Endometrial microvascular endothelial cells (primary cell): ENCODE measurements around the gene TGFBRAP1. TPM values are rescaled to one million over a fixed set of nuclear protein-coding genes. Genes with fewer than 3 reads are reported as not detected.

Experiments used
- in situ Hi-C: cut with HindIII; loops from 2 replicates; pipeline ENCODE4 v1.10.0; 2017; ENCODE audit warnings: low sequenced_read_pairs, low pct_unique_long_range_greater_than_20kb; ENCODE audit errors: inconsistent ontology term
- total RNA-seq: library from RNA; depleted of rRNA; stranded (reverse); fragments of >200 nt; gene quantifications from one replicate; pipeline ENCODE4 v1.2.3, GENCODE V29; 2015; ENCODE audit errors: inconsistent ontology term

TGFBRAP1 gene
- total RNA-seq, 1 donor from 2014 or later, result 29.0 TPM

DNA sequence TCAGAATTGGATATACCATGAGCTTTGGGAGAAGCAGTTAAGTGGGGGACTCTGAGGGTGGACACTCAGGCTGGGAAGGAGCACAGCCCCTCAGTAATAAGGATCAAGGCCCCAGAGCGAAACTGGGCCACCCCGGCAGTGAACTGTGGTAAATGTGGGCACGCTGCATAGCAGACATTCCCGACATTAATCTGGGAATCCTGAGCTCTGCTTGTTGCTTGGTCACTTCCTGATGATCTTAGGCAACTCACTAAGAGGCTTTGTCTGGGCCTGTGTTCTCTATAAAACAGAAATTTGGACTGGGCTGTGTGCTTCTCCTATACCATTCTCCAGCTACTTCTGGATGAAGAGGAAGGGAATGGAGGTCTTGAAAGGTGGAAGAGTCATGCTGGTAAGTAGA lies 4.8 kb downstream of the TGFBRAP1 start:
- in situ Hi-C loops, result no loop called here

DNA sequence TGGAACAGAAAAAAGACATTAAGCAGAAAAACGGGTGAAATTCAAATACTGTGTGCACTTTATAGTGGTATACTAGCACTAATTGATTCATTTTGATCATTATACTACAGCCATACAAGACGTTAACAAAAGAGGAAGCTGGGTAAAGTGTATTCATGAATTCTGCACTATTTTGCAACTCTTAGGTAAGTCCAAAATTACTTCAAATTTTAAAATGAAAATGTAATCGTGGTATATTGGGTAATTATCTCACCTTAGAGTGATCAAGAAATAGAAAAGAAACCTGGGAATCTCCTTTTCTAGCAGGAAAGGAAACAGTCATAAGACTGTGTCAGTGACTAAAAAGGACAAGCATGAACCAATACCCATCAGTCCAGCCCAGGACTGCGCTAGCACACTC lies 5.4 kb downstream of the TGFBRAP1 start:
- in situ Hi-C loops, result no loop called here

DNA sequence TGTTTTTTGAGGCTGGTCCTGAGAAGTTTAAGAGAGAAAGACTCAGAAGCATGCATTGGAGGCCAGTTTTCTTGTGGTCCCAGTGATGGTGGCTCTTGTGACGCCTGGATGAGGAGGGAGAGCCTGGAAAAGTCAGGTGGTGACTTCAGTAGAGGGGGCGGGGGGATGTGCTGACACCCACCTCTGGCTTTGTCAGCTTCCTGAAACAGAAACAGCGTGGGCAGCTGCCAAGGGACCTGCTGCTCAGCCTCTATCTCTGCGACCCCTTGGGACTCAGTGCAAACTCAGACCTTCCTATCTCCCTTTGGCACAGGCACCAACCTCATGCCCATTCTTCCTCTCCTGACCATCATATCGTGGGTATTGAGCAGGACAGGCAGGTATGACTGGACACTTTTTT lies 6.4 kb downstream of the TGFBRAP1 start:
- in situ Hi-C loops, result no loop called here

DNA sequence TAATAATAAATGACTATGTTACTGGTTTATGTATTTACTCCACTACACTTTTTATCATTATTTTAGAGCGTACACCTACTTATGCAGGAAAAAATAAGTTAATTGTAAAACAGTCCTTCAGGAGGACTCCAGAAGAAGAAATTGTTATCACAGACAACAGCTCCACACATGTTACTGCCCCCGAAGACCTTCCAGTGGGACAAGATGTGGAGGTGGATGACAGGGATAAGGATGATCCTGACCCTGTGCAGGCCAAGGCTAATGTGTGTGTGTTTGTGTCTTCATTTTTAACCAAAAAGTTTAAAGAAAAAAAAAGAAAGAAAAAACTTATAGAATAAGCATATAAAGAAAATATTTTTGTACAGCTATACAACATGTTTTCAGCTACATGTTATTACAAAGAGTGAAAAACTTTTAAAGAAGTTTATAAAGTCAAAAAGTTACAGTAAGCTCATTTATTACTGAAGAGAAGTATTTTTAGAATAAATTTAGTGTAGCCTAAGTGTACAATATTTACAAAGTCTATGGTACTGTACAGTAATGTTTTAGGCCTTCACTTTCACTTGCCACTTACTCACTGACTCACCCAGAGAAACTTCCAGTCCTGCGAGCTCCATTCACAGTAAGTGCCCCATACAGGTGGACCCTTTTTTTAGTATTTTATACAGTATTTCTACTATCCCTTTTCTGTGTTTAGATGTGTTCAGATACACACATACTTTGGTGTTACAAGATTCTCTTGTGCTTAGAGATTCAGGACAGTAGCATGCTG lies 7.5 kb downstream of the TGFBRAP1 start:
- in situ Hi-C loops, result no loop called here

DNA sequence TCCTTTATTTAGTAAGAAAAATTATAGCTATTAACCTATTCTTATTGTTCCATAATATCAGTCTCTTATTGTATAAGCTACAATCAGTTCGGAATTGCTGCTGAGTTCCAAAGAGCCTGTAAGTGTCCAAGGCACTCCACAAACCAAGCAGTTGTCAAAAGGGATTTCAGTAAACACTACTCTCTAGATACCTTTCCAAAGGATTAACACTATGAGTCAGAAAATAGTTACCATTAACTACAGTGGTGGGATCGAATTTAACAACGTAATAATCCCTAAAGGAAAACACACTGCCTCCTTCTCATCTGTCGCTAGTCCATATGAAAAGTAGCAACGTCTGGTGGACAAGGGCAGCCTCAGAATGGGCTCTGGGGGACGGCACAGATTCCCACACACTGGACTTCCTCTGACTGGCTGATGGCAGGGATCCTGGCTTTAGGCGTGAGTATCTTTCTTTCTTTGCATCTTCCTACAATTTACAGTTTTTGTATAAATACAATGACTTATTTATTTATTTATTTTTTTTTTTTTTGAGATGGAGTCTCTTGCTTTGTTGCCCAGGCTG lies 8.8 kb downstream of the TGFBRAP1 start:
- in situ Hi-C loops, result no loop called here

DNA sequence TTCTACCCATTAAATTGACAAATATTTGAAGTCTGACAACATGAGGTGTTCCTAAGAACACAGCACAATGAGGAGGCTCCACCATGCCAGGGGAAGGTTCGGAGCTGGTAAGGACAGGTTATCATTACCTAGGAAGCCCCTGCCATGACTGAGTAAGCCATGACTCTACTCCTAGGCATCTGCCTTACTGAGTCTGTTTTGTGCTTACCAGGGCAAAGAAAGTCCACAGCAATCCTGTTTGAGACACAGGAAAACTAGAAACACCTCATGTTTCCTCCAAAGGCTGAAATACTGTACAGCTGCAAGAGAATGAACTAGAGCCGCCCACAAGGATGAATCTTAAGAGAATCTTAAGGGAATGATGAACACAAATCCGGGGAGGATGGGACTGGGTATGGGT lies 11.6 kb downstream of the TGFBRAP1 start:
- in situ Hi-C loops, result no loop called here

DNA sequence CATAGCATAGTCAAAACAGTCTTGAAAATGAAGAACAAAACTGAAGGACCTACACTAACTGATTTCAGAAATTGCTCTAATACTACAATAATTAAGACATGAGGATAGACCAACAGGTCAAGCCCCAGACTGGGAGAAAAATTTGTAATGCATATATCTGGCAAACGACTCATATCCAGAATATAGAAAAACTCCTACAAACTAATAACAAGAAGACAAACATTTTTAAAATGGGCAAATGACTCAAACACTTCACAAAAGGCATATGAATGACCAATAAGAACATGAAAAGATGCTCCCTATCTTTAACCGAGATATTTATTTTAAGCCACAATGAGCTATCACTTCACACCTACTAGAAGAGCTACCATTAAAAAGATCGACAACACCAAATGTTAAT lies 14.2 kb downstream of the TGFBRAP1 start:
- in situ Hi-C loops, result no loop called here

DNA sequence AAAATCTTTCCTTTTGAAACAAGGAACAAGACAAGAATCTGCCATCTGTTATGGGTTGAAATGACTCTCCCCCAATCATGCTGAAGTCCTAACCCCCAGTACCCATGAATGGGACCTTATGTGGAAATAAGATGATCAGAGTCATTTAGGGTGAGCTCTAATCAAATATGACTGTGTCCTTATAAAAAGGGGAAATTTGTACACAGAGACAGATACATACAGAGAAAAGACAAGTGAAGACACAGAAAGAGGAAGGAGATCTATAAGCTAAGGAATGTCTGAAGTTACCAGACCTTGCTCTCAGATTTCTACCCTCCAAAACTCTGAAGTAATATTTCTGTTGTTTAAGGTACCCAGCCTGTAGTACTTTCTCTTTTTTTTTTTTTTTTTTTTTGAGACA lies 15.7 kb downstream of the TGFBRAP1 start:
- in situ Hi-C loops, result no loop called here

DNA sequence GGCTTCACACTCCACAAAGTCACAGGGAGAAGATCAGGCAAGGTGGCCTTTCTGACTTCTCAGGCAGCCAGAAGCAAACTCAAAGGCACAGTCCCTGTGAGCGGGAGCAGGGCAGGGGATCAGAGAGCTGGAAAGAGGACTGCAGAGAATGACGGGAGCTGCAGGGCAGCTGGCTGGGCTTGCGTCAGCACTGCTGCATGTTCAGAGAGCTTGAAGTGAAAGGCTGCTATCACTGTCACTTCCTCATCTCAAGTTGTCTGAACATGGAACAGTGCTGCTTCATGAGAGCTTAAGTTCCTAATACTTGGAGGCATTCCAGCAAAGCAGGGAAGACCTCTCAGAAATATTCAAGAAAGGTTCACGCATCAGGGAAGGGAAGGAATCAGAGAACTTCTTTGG lies 20.4 kb downstream of the TGFBRAP1 start:
- in situ Hi-C loops, result no loop called here

DNA sequence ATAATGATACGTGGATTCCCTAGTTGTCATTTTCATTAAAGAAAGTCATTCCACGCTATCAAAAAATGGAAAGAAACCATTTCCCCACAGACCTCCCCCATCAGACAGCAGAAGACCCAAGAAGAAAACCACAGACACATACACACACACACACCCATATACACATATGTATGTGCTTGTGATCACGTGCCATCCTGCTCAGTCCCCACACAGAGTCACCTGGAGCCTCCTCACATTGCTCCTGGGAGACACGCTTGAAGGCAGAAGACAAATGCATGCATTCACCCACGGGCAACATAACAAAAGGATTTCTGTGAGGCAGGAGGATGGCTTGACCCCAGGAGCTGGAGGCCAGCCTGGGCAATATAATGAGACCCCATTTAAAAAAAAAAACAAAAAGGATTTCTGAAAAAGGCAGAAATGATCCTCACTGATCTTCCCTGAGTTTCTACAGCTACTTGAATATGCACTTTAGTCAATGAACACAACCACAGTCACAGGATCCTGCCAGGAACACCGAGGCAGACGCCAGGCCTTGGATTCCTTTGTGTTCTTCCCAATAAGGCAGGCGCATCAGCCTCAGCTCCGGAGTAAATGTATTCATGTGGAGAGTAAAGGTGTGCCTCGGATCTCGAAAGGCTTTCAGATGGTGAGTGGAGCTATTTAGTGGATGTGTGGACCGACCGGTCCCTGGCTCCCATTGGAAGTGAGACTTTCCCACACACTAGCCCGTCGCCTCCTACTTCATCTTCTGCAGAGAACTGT lies 21.0 kb downstream of the TGFBRAP1 start:
- in situ Hi-C loops, result no loop called here

DNA sequence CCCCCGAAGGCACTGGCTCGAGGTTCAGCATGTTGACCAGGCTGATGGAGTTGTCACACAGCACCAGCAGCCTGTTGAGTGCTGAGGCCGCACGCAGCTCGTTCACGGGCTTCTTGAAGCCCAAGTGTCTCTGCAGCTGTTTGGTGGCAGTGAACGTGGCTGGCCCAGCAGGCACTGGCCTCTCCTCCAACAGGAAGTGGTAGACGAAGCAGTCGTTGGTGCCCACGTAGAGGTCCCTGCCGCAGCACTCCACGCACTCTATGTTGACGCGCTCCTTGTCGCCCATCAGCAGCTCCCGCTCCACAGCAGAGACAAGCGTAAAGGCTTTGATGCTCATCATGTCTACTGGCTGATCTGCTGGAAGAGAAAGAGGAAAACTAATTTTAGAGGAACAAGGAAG lies 21.6 kb downstream of the TGFBRAP1 start:
- in situ Hi-C loops, result no loop called here

DNA sequence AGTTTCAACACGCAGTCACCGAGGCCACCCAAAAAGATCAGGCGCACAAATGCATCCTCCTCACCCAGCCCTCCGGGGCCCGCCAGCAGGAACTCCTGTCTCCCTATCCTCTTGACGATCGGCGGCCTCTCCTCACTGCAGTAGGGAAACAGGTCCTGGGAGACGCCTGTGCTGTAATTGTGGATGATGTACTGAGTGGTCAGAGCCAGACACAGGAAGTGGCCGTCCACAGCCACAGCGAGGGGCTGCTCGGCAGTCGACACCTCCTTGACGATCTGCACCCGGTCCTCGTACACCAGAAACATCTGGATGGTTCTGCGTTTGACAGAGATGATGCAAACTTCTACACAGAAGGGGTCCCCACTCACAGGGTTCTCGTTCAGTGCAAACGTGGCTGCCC lies 22.0 kb downstream of the TGFBRAP1 start:
- in situ Hi-C loops, result no loop called here

DNA sequence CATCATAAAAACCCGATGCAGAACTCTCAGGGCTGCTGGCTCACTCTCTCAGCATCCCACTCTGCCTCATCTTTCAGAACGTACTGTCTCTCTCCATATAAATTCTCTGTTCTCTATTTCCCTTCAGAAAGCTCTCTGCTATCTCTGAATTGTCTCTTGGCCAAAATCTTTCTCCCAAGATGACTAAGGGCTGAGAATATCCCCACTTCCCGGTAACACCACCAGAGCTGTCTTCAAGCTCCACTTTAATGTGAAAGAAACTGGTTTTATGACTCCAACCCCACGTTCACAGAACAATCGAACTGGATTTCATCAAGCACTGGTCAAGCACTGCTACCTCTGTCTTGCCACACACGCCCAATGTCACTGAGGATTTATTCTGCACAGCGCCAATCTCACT lies 22.4 kb downstream of the TGFBRAP1 start:
- in situ Hi-C loops, result no loop called here

DNA sequence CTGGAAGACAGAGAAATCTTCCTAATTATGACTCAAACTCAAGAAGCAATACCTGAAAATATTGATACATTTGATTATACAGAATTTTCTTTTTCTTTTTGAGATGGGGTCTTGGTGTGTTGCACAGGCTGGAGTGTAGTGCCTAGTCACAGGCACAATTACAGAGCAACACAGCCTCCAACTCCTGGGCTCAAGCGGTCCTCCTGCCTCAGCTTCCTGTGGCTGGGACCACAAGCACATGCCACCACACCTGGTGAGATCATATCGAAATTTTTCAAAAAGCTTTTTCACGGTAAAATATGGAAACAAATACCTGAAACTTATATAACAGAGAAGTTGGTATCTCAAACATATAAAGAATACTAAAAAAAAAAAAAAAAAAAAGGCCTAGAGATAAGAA lies 27.9 kb downstream of the TGFBRAP1 start:
- in situ Hi-C loops, result no loop called here

DNA sequence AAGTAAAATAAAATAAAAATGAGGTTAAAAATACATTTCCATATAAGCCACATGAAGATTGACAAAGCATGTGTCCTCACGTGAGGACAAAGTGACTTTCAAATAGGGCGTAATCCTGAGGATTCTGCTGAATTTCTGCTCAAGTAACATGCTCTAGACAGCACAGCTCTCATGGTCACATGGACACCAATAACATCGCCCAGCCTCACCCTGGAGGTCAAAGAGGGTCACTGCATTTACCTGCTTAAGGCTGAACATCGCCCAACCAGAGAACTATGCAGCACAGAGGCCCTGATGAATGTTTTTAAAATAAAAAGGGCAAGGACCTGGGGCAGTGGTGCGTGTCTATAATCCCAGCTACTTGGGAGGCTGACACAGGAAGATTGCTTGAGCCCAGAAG lies 30.2 kb downstream of the TGFBRAP1 start:
- in situ Hi-C loops, result no loop called here

DNA sequence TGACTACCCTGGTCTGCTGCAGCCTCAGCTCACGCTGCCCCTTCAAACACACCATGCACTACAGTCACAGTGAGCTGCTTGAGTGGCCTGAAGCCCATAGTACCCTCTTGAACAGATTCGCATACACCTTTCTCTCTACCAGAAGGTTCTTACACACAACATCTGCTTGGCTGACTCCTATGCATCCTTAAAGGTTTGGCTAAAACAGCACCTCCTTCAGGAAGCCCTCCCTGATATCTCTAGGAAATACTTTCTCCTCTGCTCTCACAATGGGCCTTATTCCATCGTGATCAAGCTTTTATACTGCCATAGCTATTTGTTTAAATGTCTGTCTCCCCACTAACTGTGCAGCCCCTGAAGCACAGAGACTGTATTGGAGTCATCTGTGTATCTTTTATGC lies 31.5 kb downstream of the TGFBRAP1 start:
- in situ Hi-C loops, result no loop called here

DNA sequence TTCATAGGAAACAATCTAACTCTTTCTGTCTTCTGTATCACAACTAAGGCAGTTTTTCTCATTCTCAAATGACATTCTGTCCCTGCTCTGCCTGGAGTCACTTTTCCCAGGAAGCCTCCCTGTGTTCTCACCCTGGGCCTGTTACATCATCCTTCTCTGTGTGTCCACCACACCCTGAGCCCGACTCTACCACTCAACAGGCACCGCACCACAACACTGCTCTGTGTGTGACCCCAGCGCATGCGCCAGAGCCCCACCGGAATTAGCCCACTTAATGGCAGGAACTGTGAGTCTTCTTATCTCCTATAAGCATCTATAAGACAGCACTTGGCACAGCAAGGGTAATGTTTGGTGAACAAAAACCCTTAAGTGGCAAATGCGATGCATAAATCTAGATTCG lies 32.3 kb downstream of the TGFBRAP1 start:
- in situ Hi-C loops, result no loop called here

DNA sequence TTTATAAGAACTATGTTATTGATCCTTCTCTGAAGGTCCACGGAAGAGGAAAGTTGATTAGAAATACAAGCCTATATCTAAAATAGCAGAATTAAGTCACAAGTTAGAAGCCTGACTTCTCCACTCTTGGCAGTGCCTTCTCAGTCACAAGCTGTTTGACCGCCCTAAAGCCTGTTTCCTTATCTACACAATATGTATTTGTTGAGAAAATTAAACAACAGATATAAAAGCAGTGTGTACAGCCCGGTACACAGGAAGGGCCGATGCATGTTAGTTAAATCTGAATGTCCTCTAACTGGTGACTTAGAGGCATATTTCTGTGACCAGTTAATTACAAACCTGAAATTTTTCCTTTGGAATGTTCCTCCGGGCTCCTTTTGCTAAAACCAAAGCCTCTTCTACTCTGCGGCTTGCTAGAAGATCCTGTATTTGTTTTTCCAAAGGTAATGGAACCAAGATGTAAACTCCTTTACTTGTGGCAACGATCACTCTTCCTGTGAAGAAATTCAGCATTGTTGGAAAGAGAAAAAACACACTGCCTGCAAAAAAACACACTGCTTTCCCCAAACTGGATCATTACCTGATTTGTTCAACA lies 33.4 kb downstream of the TGFBRAP1 start:
- in situ Hi-C loops, result no loop called here

DNA sequence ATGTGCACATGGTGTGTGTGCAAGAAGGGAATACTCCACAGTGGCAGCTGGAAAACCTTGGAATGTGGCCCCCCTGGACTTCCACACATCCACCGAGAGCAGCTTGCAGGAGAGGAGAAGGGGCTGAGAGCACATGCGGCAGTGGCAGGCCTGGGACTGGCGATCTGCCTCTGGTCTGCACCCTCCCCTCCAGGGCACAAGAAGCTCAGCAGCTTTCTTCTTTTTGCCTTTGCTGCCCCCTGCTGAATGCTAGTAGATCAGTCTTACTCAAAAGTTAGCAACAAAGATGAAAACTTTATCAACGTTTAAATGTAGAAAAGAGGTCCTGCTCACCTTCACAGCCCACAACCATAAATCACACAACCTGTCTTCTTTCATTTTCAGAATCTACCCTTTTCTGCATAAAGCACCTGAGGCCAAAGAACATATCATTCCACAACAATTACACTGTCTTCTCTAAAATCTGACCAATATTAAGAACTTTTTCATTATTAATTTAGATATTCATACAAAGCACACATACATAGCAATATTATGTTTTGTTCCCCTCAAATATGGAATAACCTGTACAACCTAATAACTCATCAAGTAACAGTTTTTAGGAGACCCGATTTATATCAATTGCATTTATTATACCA lies 34.6 kb downstream of the TGFBRAP1 start:
- in situ Hi-C loops, result no loop called here
